GM19043 (cell line): Measurements from ENCODE around the gene OR7D4.
"Not testable (repeated sequence)": the region's sequence is repeated elsewhere in the genome, so short reads cannot be mapped to it uniquely, and the experiment has no call there.

Source experiments
- ATAC-seq: cut with Tn5 transposase; IDR thresholded peaks from one replicate; pipeline ENCODE4 v1.9.1; 2021; ENCODE audit warnings: low read depth; ENCODE audit not compliant: unreplicated experiment

The OR7D4 gene

GRCh38 chr19:9219489-9219888, at the start of gene OR7D4:
Gene OR7D4 (minus strand): TSS chr19:9219589. CDS start chr19:9214837, 4,752 bp downstream.
- ATAC-seq = no peak

- no peak for ATAC-seq
Observed at GRCh38 chr19:9251236-9251635, 31.8 kb upstream of the OR7D4 start.

GRCh38 chr19:9250630-9251029, 31.2 kb upstream of the OR7D4 start, which contains the start of gene OR7E24:
Gene OR7E24 (plus strand): TSS chr19:9250930. CDS start chr19:9251044, 114 bp downstream.
- no peak for ATAC-seq

GRCh38 chr19:9205501-9206113, 13.8 kb downstream of the OR7D4 start:
- no peak for ATAC-seq

GRCh38 chr19:9198044-9198443, 21.3 kb downstream of the OR7D4 start:
- ATAC-seq = not testable (repeated sequence)

- ATAC-seq = no peak
Observed at GRCh38 chr19:9189535-9189934, 29.9 kb downstream of the OR7D4 start.

GRCh38 chr19:9187191-9187590, 32.2 kb downstream of the OR7D4 start:
- no peak for ATAC-seq

GRCh38 chr19:9183000-9183399, 36.4 kb downstream of the OR7D4 start:
- no peak for ATAC-seq

GRCh38 chr19:9178901-9179300, 40.5 kb downstream of the OR7D4 start, which contains the start of gene OR7D2:
Gene OR7D2 (plus strand): TSS chr19:9178979. CDS start chr19:9185782, 6,803 bp downstream.
- ATAC-seq = no peak

- ATAC-seq = no peak
Observed at GRCh38 chr19:9175326-9175725, 44.1 kb downstream of the OR7D4 start.

- no peak for ATAC-seq
Observed at GRCh38 chr19:9171393-9171991, 47.9 kb downstream of the OR7D4 start.

GRCh38 chr19:9166846-9167245, 52.5 kb downstream of the OR7D4 start:
- no peak for ATAC-seq

- ATAC-seq = no peak
Observed at GRCh38 chr19:9165261-9165660, 54.1 kb downstream of the OR7D4 start.

GRCh38 chr19:9161427-9161826, 58.0 kb downstream of the OR7D4 start:
- no peak for ATAC-seq
